ENCODE measurements around the gene HEPACAM.

Gene HEPACAM

DNA sequence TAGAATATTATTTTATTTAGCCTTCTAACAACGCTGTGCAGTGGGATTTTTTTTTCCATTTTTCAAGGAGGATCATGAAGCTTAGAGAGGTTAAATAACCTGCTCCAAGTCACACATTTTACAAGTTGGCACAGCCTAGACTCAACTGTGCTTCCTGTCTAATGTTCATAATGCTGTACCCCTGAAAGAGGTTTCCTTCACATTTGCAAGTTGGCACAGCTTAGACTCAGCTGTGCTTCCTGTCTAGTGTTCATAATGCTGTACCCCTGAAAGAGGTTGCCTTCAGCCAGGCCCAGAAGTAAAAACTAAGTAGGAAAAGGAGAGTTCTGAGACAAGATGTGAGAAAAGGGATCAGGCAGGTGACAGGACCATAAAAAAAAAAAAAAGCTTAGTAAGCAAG is 7.9 kb upstream of the HEPACAM start:
- no peaks in the 10 kb centered on the region for H3K36me3 ChIP-seq (ENCODE audit: control insufficient read depth in 1 of 2, insufficient read depth in 2 of 2, low read depth in 1 of 2, low read length in 2 of 2)
- H2BK5ac ChIP-seq (ENCODE audit: low read depth, low read length, poor library complexity, severe bottlenecking), result no peak overlapping the region
- no peak overlapping the region for H2AFZ ChIP-seq (ENCODE audit: low read depth, low read length)
- no peak overlapping the region for H2BK120ac ChIP-seq (ENCODE audit: low read depth, low read length)
- no peak overlapping the region for H2AK5ac ChIP-seq (ENCODE audit: low read length, severe bottlenecking)
- no peak overlapping the region for H4K8ac ChIP-seq (ENCODE audit: low read length)
- no peak overlapping the region for H2BK12ac ChIP-seq (ENCODE audit: low read length in 2 of 2)
- no peak overlapping the region for H3K18ac ChIP-seq (ENCODE audit: low read depth in 1 of 2, low read length in 2 of 2)
- H3K14ac ChIP-seq (ENCODE audit: low read length in 2 of 2), result no peak overlapping the region
- no peak overlapping the region for H2BK15ac ChIP-seq (ENCODE audit: low read depth, poor library complexity, severe bottlenecking)
- no peaks in the 10 kb centered on the region for H3K9me3 ChIP-seq (ENCODE audit: control insufficient read depth, low read length)
- no peaks in the 10 kb centered on the region for H3K4me1 ChIP-seq (ENCODE audit: control insufficient read depth, insufficient read depth, low read depth, low read length)
- no peaks in the 10 kb centered on the region for H3K79me1 ChIP-seq (replicated peaks; ENCODE audit: low read length, poor library complexity, severe bottlenecking)
- H3K27ac ChIP-seq (ENCODE audit: low read length, poor library complexity, severe bottlenecking), result no peak overlapping the region
- H3K4ac ChIP-seq (ENCODE audit: low read depth in 1 of 2, low read length in 2 of 2), result no peak overlapping the region
- H4K91ac ChIP-seq (ENCODE audit: low read length), result no peak overlapping the region
- no peak for DNase-seq
- no peak overlapping the region for H3K9ac ChIP-seq (ENCODE audit: low read length)
- no peak overlapping the region for H3K4me2 ChIP-seq (ENCODE audit: low read length, poor library complexity, severe bottlenecking)
- whole genome bisulfite sequencing, result 75% methylated on average over 1 of the region's 1 CpG
- no peaks in the 10 kb centered on the region for H3K27me3 ChIP-seq (ENCODE audit: control insufficient read depth in 1 of 2, insufficient read depth in 1 of 2, low read length in 2 of 2)
- H3K4me3 ChIP-seq (ENCODE audit: insufficient read depth in 1 of 2, low read depth in 1 of 2, low read length in 2 of 2), result no peak overlapping the region
- H3K23ac ChIP-seq (ENCODE audit: low read length in 2 of 2), result no peak overlapping the region

DNA sequence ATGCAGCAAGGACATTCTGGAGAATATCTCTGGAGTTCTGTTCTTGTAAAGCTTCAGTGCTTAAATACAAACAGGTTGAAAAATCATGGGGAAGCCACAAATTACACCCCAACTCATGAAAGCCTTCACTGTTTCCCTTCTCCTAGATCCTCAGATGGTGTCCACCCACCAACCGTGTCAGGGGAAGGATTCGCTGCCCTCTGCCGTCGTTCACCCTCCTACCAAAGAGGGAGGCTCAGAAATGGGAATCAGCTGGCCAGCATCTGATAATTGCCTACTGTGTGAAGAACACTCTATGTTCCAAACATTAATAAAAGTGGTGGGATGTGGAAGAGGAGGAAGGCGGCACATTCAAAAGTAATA is 7.4 kb upstream of the HEPACAM start:
- no peaks in the 10 kb centered on the region for H3K79me1 ChIP-seq (replicated peaks; ENCODE audit: low read length, poor library complexity, severe bottlenecking)
- H2BK5ac ChIP-seq (ENCODE audit: low read depth, low read length, poor library complexity, severe bottlenecking), result no peak overlapping the region
- H3K4me1 ChIP-seq (ENCODE audit: control insufficient read depth, insufficient read depth, low read depth, low read length), result no peaks in the 10 kb centered on the region
- WGBS, result 83% methylated on average over 4 of the region's 5 CpGs
- no peak overlapping the region for H3K4me2 ChIP-seq (ENCODE audit: low read length, poor library complexity, severe bottlenecking)
- no peak overlapping the region for H3K18ac ChIP-seq (ENCODE audit: low read depth in 1 of 2, low read length in 2 of 2)
- H2BK12ac ChIP-seq (ENCODE audit: low read length in 2 of 2), result no peak overlapping the region
- no peak overlapping the region for H3K14ac ChIP-seq (ENCODE audit: low read length in 2 of 2)
- H2AFZ ChIP-seq (ENCODE audit: low read depth, low read length), result no peak overlapping the region
- no peak overlapping the region for H3K23ac ChIP-seq (ENCODE audit: low read length in 2 of 2)
- no peak overlapping the region for H3K27ac ChIP-seq (ENCODE audit: low read length, poor library complexity, severe bottlenecking)
- no peak overlapping the region for H2BK15ac ChIP-seq (ENCODE audit: low read depth, poor library complexity, severe bottlenecking)
- no peak for DNase-seq
- no peak overlapping the region for H3K4ac ChIP-seq (ENCODE audit: low read depth in 1 of 2, low read length in 2 of 2)
- no peaks in the 10 kb centered on the region for H3K9me3 ChIP-seq (ENCODE audit: control insufficient read depth, low read length)
- no peak overlapping the region for H3K9ac ChIP-seq (ENCODE audit: low read length)
- no peak overlapping the region for H4K91ac ChIP-seq (ENCODE audit: low read length)
- no peaks in the 10 kb centered on the region for H3K36me3 ChIP-seq (ENCODE audit: control insufficient read depth in 1 of 2, insufficient read depth in 2 of 2, low read depth in 1 of 2, low read length in 2 of 2)
- no peak overlapping the region for H3K4me3 ChIP-seq (ENCODE audit: insufficient read depth in 1 of 2, low read depth in 1 of 2, low read length in 2 of 2)
- H2BK120ac ChIP-seq (ENCODE audit: low read depth, low read length), result no peak overlapping the region
- no peak overlapping the region for H4K8ac ChIP-seq (ENCODE audit: low read length)
- no peaks in the 10 kb centered on the region for H3K27me3 ChIP-seq (ENCODE audit: control insufficient read depth in 1 of 2, insufficient read depth in 1 of 2, low read length in 2 of 2)
- H2AK5ac ChIP-seq (ENCODE audit: low read length, severe bottlenecking), result no peak overlapping the region

DNA sequence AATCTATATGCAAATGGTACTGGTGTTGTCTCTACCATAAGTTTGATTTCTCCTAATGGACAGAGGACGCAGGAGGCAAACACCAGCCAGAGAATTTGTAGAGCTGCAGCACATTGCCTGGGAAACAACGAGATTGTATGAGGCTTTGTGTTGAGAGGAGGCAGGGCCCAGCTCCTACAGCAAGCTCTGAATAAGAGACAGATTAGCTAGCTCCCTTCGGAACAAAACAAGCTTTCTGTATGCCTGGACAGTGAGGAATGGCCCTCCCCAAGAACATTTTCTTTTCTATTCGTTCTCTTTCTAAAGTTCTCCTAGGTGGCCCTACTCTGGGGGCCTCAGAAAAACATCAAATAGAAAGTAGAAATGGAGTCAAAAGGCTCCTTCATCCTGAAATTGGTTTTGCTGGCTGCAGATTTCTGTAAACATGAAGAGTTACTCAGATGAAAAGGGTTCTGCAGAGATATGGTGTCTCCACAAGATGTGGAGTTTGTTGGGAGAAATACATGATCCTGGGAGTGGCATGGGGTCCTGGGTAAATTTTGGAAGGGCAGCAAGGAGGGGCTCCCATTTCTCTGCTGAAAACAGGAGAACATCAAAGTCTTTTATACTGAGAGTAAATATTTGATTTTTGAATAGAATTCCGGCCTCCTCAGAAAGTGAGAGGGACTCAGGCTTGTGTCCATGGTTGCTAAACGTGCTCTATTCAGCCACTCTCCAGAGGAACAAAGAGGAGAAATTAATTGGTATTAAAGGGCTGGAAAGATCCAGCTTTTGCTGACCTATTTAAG is 6.8 kb upstream of the HEPACAM start:
- Histone ChIP-seq H3K18ac (ENCODE audit: low read depth in 1 of 2, low read length in 2 of 2) (no peak overlapping the region), H3K27ac (ENCODE audit: low read length, poor library complexity, severe bottlenecking) (no peak overlapping the region), H4K91ac (ENCODE audit: low read length) (no peak overlapping the region), H2BK12ac (ENCODE audit: low read length in 2 of 2) (no peak overlapping the region), H3K9me3 (ENCODE audit: control insufficient read depth, low read length) (no peaks in the 10 kb centered on the region), H3K4me3 (ENCODE audit: insufficient read depth in 1 of 2, low read depth in 1 of 2, low read length in 2 of 2) (no peak overlapping the region), H3K9ac (ENCODE audit: low read length) (no peak overlapping the region), H3K23ac (ENCODE audit: low read length in 2 of 2) (no peak overlapping the region), H2AK5ac (ENCODE audit: low read length, severe bottlenecking) (no peak overlapping the region), H3K27me3 (ENCODE audit: control insufficient read depth in 1 of 2, insufficient read depth in 1 of 2, low read length in 2 of 2) (no peaks in the 10 kb centered on the region), H3K79me1 (replicated peaks; ENCODE audit: low read length, poor library complexity, severe bottlenecking) (no peaks in the 10 kb centered on the region), H2BK5ac (ENCODE audit: low read depth, low read length, poor library complexity, severe bottlenecking) (no peak overlapping the region), H3K36me3 (ENCODE audit: control insufficient read depth in 1 of 2, insufficient read depth in 2 of 2, low read depth in 1 of 2, low read length in 2 of 2) (no peaks in the 10 kb centered on the region), H3K4me1 (ENCODE audit: control insufficient read depth, insufficient read depth, low read depth, low read length) (no peaks in the 10 kb centered on the region), H2BK120ac (ENCODE audit: low read depth, low read length) (no peak overlapping the region), H4K8ac (ENCODE audit: low read length) (no peak overlapping the region), H2BK15ac (ENCODE audit: low read depth, poor library complexity, severe bottlenecking) (no peak overlapping the region), H3K14ac (ENCODE audit: low read length in 2 of 2) (no peak overlapping the region), H2AFZ (ENCODE audit: low read depth, low read length) (no peak overlapping the region), H3K4me2 (ENCODE audit: low read length, poor library complexity, severe bottlenecking) (no peak overlapping the region), H3K4ac (ENCODE audit: low read depth in 1 of 2, low read length in 2 of 2) (no peak overlapping the region)
- no peak for DNase-seq
- 78% methylated on average over 6 of the region's 6 CpGs for WGBS

DNA sequence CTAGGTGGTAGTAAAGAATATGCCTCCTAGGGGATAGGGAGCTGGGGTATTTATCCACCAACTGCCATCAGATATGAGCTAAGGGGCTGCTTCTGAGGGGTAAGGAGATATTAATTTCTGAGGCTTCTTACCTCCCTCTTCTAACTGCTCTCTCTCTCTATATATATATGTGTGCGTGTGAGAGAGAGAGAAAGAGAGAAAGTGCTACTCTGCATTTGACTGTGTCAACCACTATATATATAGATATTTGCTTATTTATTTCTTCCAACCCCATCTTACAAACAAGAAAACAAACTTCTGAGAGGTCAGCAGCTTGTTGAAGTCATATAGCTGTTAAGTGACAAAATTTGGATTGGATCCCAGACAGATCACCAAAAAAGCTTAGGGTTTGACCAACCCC is 5.9 kb upstream of the HEPACAM start:
- no peaks in the 10 kb centered on the region for H3K36me3 ChIP-seq (ENCODE audit: control insufficient read depth in 1 of 2, insufficient read depth in 2 of 2, low read depth in 1 of 2, low read length in 2 of 2)
- H3K9me3 ChIP-seq (ENCODE audit: control insufficient read depth, low read length), result no peaks in the 10 kb centered on the region

More for the DNA sequence above, 5.9 kb upstream of the HEPACAM start:
- H3K23ac ChIP-seq (ENCODE audit: low read length in 2 of 2), result no peak overlapping the region
- H2BK15ac ChIP-seq (ENCODE audit: low read depth, poor library complexity, severe bottlenecking), result no peak overlapping the region
- no peak overlapping the region for H3K4ac ChIP-seq (ENCODE audit: low read depth in 1 of 2, low read length in 2 of 2)
- no peak overlapping the region for H2AFZ ChIP-seq (ENCODE audit: low read depth, low read length)
- H3K18ac ChIP-seq (ENCODE audit: low read depth in 1 of 2, low read length in 2 of 2), result no peak overlapping the region
- H3K27me3 ChIP-seq (ENCODE audit: control insufficient read depth in 1 of 2, insufficient read depth in 1 of 2, low read length in 2 of 2), result no peaks in the 10 kb centered on the region
- WGBS, result no CpG with 5 or more reads among the region's 1 CpG
- no peak for DNase-seq
- no peak overlapping the region for H2BK120ac ChIP-seq (ENCODE audit: low read depth, low read length)
- H3K14ac ChIP-seq (ENCODE audit: low read length in 2 of 2), result no peak overlapping the region
- H3K79me1 ChIP-seq (replicated peaks; ENCODE audit: low read length, poor library complexity, severe bottlenecking), result no peaks in the 10 kb centered on the region
- H4K91ac ChIP-seq (ENCODE audit: low read length), result no peak overlapping the region
- no peak overlapping the region for H3K4me2 ChIP-seq (ENCODE audit: low read length, poor library complexity, severe bottlenecking)
- H2AK5ac ChIP-seq (ENCODE audit: low read length, severe bottlenecking), result no peak overlapping the region
- H2BK5ac ChIP-seq (ENCODE audit: low read depth, low read length, poor library complexity, severe bottlenecking), result no peak overlapping the region
- H3K27ac ChIP-seq (ENCODE audit: low read length, poor library complexity, severe bottlenecking), result no peak overlapping the region
- no peaks in the 10 kb centered on the region for H3K4me1 ChIP-seq (ENCODE audit: control insufficient read depth, insufficient read depth, low read depth, low read length)
- no peak overlapping the region for H2BK12ac ChIP-seq (ENCODE audit: low read length in 2 of 2)
- H4K8ac ChIP-seq (ENCODE audit: low read length), result no peak overlapping the region
- H3K4me3 ChIP-seq (ENCODE audit: insufficient read depth in 1 of 2, low read depth in 1 of 2, low read length in 2 of 2), result no peak overlapping the region
- no peak overlapping the region for H3K9ac ChIP-seq (ENCODE audit: low read length)
